Lung (tissue), 12 donors: Measurements from ENCODE around the gene COX5B. TPM values are rescaled to one million over a fixed set of nuclear protein-coding genes. Genes with fewer than 3 reads are reported as not detected.

Experiments used
- ATAC-seq: fragments of 200-7000 bp; cut with Tn5 transposase; one replicate; pipeline ENCODE4 v1.9.1; 2020; ENCODE audit warnings: moderate number of reproducible peaks; ENCODE audit not compliant: insufficient read depth, low FRiP score
- DNase-seq, 3 donors: peaks; one replicate each; pipeline ENCODE4 v3.0.0-alpha.2; 2013 to 2017
- H3K27ac ChIP-seq, 2 donors: one replicate each; pipeline ENCODE4 v1.5.1; 2013; ENCODE audit warnings: mild to moderate bottlenecking in 2 of 2, moderate library complexity in 2 of 2, control low read depth in 1 of 2, inconsistent platforms in 1 of 2, low read depth in 1 of 2, low read length in 1 of 2
- H3K27me3 ChIP-seq, 3 donors: one replicate each; pipeline ENCODE4 v1.5.1; 2013; ENCODE audit warnings: low read length in 2 of 3; ENCODE audit not compliant: control insufficient read depth in 3 of 3, insufficient read depth in 3 of 3
- H3K36me3 ChIP-seq, 4 donors: one replicate each; pipeline ENCODE4 v1.5.1; 2013; ENCODE audit warnings: low read length in 4 of 4, mild to moderate bottlenecking in 1 of 4, moderate library complexity in 1 of 4; ENCODE audit not compliant: control insufficient read depth in 4 of 4, insufficient read depth in 4 of 4
- H3K4me1 ChIP-seq, 5 donors: one replicate each; pipeline ENCODE4 v1.5.1; 2013; ENCODE audit warnings: low read length in 5 of 5, mild to moderate bottlenecking in 2 of 5, moderate library complexity in 1 of 5; ENCODE audit not compliant: control insufficient read depth in 5 of 5, insufficient read depth in 5 of 5
- H3K4me3 ChIP-seq: one replicate; pipeline ENCODE4 v1.5.1; 2013; ENCODE audit warnings: mild to moderate bottlenecking, control low read depth, moderate library complexity
- H3K9ac ChIP-seq, 2 donors: one replicate each; pipeline ENCODE4 v1.5.1; 2013; ENCODE audit warnings: low read length in 2 of 2, control low read depth in 1 of 2; ENCODE audit not compliant: insufficient read depth in 1 of 2
- H3K9me3 ChIP-seq, 4 donors: one replicate each; pipeline ENCODE4 v1.5.1; 2013; ENCODE audit warnings: low read length in 3 of 4, mild to moderate bottlenecking in 1 of 4, moderate library complexity in 1 of 4; ENCODE audit not compliant: control insufficient read depth in 4 of 4, insufficient read depth in 3 of 4
- CTCF ChIP-seq: IDR thresholded peaks from 2 replicates; pipeline ENCODE4 v1.5.1; 2012; ENCODE audit warnings: mild to moderate bottlenecking; ENCODE audit errors: control extremely low read depth, extremely low read depth
- WGBS, 2 donors: extraction: QIAGEN DNeasy Blood & Tissue Kit; methylation state at CpG; one replicate each; pipeline ENCODE4 v1.1.7; 2013; 5-methylcytosine and 5-hydroxymethylcytosine counted together
- polyA plus RNA-seq, 2 donors: library from polyadenylated mRNA; stranded (reverse); fragments of 200-250 nt; gene quantifications; one replicate each; pipeline ENCODE4 v1.2.1, GENCODE V29; 2013
- total RNA-seq, 2 donors: library from RNA; depleted of rRNA in 1 of 2; stranded (reverse); fragments of >200 nt in 1 of 2; gene quantifications; one replicate each; pipeline ENCODE4 v1.2.1, GENCODE V29; 2014 to 2021
- donor health status: control.
- donor health status: control.
- donor health status: Bipolar disorder and iron deficiency.
- donor health status: healthy.
- donor health status: DM: yes; HTN: yes; CAD: no.

The COX5B gene
- total and polyA plus RNA-seq, 4 donors, result 104 to 593 (median 232) TPM

GRCh38 chr2:97657986-97658690 is 12.3 kb downstream of the COX5B start:
- 95% methylated on average over 37 of the region's 37 CpGs for WGBS, 2 donors
- H3K36me3 ChIP-seq, result peaks cover 0 to 40% (median 22%) of the 10 kb centered on the region in 4 donors
- H3K9ac ChIP-seq, result no peak overlapping the region
- peaks cover 0 to 14% (median 2%) of the 10 kb centered on the region in 4 donors for H3K9me3 ChIP-seq
- TF ChIP-seq CTCF, result no peak
- peaks cover 3 to 11% (median 5%) of the 10 kb centered on the region in 5 donors for H3K4me1 ChIP-seq
- ATAC-seq (no peak), DNase-seq (no peak)
- H3K27ac ChIP-seq, result no peak overlapping the region
- H3K4me3 ChIP-seq, result no peak overlapping the region
- no peaks in the 10 kb centered on the region for H3K27me3 ChIP-seq

- WGBS, 2 donors, result 91 to 93% methylated on average over 13 of the region's 13 CpGs
- no peaks in the 10 kb centered on the region for H3K27me3 ChIP-seq
- ATAC-seq, result no peak
- H3K36me3 ChIP-seq, result peaks cover 0 to 40% (median 22%) of the 10 kb centered on the region in 4 donors
- no peak for TF ChIP-seq CTCF
- H3K4me1 ChIP-seq, result peaks cover 3 to 12% (median 5%) of the 10 kb centered on the region in 5 donors
- H3K27ac ChIP-seq, result no peak overlapping the region
- DNase-seq, result no peak
- no peak overlapping the region for H3K9ac ChIP-seq
- no peak overlapping the region for H3K4me3 ChIP-seq
- peaks cover 0 to 11% (median 2%) of the 10 kb centered on the region in 4 donors for H3K9me3 ChIP-seq
Measured at GRCh38 chr2:97658691-97659157, 12.9 kb downstream of the COX5B start.

GRCh38 chr2:97659256-97660043 is 13.6 kb downstream of the COX5B start:
- Histone ChIP-seq H3K9me3 (peaks cover 0 to 4% (median under 1%) of the 10 kb centered on the region in 4 donors), H3K4me3 (no peak overlapping the region), H3K36me3 (peaks cover 0 to 40% (median 17%) of the 10 kb centered on the region in 4 donors), H3K27me3 (no peaks in the 10 kb centered on the region), H3K27ac (no peak overlapping the region), H3K4me1 (peaks cover 3 to 12% (median 5%) of the 10 kb centered on the region in 5 donors), H3K9ac (no peak overlapping the region)
- ATAC-seq (no peak), DNase-seq (no peak)
- WGBS, 2 donors, result 92 to 95% methylated on average over 28 to 29 of the region's 29 CpGs
- TF ChIP-seq CTCF, result no peak
